ENCODE measurements around the gene TRPV3. TPM values are rescaled to one million over a fixed set of nuclear protein-coding genes. Genes with fewer than 3 reads are reported as not detected.

The TRPV3 gene
- 1.0 and 1.7 TPM in 2 replicates for total RNA-seq

GRCh38 chr17:3557768-3558583, at the start of gene TRPV3:
TRPV3 (minus strand) TSS chr17:3557812; CDS start chr17:3554850, 2,962 bp downstream.

GRCh38 chr17:3475812-3476610, 81.6 kb downstream of the TRPV3 start, which contains the start of gene ASPA:
ASPA (plus strand) TSS chr17:3475997; CDS start chr17:3476160, 163 bp downstream.

GRCh38 chr17:3471599-3471998, 86.0 kb downstream of the TRPV3 start, which contains the start of gene SPATA22:
SPATA22 (minus strand) TSS chr17:3471819; CDS start chr17:3469325, 2,494 bp downstream.

Other genes with a start within 250 kb of the TRPV3 start
- gene OR3A2, start 171.5 kb downstream of the TRPV3 start, total RNA-seq = 0.50 TPM in 1 of 2 replicates, not detected in the other
- 0.17 TPM in 1 of 2 replicates, not detected in the other for gene OR1E1, start 159.4 kb downstream of the TRPV3 start, total RNA-seq
- gene OR3A3, start 146.4 kb downstream of the TRPV3 start, total RNA-seq = not detected in 2 replicates
- not detected in 2 replicates for gene OR1E2, start 124.0 kb downstream of the TRPV3 start, total RNA-seq
- gene SPATA22, start 86.0 kb downstream of the TRPV3 start, total RNA-seq = 1.2 and 2.5 TPM in 2 replicates
- gene ASPA, start 81.8 kb downstream of the TRPV3 start, total RNA-seq = 1.2 and 1.8 TPM in 2 replicates
- 2.0 and 6.6 TPM in 2 replicates for gene TRPV1, start 51.6 kb upstream of the TRPV3 start, total RNA-seq
- gene SHPK, start 78.4 kb upstream of the TRPV3 start, total RNA-seq = 13.1 and 18.2 TPM in 2 replicates
- 28.9 and 30.5 TPM in 2 replicates for gene CTNS, start 78.9 kb upstream of the TRPV3 start, total RNA-seq
- 135 and 166 TPM in 2 replicates for gene TAX1BP3, start 110.8 kb upstream of the TRPV3 start, total RNA-seq
- gene EMC6, start 111.0 kb upstream of the TRPV3 start, total RNA-seq = 12.6 and 14.7 TPM in 2 replicates
- 0.87 and 4.1 TPM in 2 replicates for gene P2RX5, start 138.3 kb upstream of the TRPV3 start, total RNA-seq
- 0.99 and 5.1 TPM in 2 replicates for gene HASPIN, start 166.1 kb upstream of the TRPV3 start, total RNA-seq
- 10.1 and 18.9 TPM in 2 replicates for gene ITGAE, start 243.4 kb upstream of the TRPV3 start, total RNA-seq

Data from smooth muscle cell of trachea (primary cell).